Ishikawa (cell line): ENCODE results near the gene ATXN1.

ENCODE experiments used
- CEBPB ChIP-seq: IDR thresholded peaks from 2 replicates; pipeline ENCODE4 v1.6.1; 2012
- CREB1 ChIP-seq: IDR thresholded peaks from 2 replicates; pipeline ENCODE4 v1.6.1; 2012; ENCODE audit warnings: low read depth
- EGR1 ChIP-seq: IDR thresholded peaks from 2 replicates; pipeline ENCODE4 v1.6.1; 2012
- EP300 ChIP-seq: IDR thresholded peaks from 2 replicates; pipeline ENCODE4 v1.6.1; 2012; ENCODE audit warnings: borderline replicate concordance
- FOXM1 ChIP-seq: IDR thresholded peaks from 2 replicates; pipeline ENCODE4 v1.6.1; 2012; ENCODE audit warnings: low read depth, borderline replicate concordance
- NFIC ChIP-seq: IDR thresholded peaks from 2 replicates; pipeline ENCODE4 v1.6.1; 2012
- RAD21 ChIP-seq: IDR thresholded peaks from 2 replicates; pipeline ENCODE4 v1.6.1; 2012; ENCODE audit warnings: low read depth
- TAF1 ChIP-seq: IDR thresholded peaks from 2 replicates; pipeline ENCODE4 v1.6.1; 2012; ENCODE audit warnings: low read depth, mild to moderate bottlenecking
- TCF12 ChIP-seq: IDR thresholded peaks from 2 replicates; pipeline ENCODE4 v1.6.1; 2012; ENCODE audit warnings: low read depth
- TEAD4 ChIP-seq: IDR thresholded peaks from 2 replicates; pipeline ENCODE4 v1.6.1; 2012
- YY1 ChIP-seq: IDR thresholded peaks from 2 replicates; pipeline ENCODE4 v1.6.1; 2012; ENCODE audit warnings: low read depth
- ZBTB7A ChIP-seq: IDR thresholded peaks from 2 replicates; pipeline ENCODE4 v1.6.1; 2012; ENCODE audit warnings: low read depth
- TF ChIP-seq, protein P1 (sequence below): IDR thresholded peaks from 2 replicates; pipeline ENCODE4 v1.6.1; 2012; ENCODE audit warnings: low read depth, mild to moderate bottlenecking
- TF ChIP-seq, protein P2 (sequence below): IDR thresholded peaks from 2 replicates; pipeline ENCODE4 v1.6.1; 2012
- TF ChIP-seq, protein P3 (sequence below): IDR thresholded peaks from 2 replicates; pipeline ENCODE4 v1.6.1; 2012

ATXN1 gene

DNA sequence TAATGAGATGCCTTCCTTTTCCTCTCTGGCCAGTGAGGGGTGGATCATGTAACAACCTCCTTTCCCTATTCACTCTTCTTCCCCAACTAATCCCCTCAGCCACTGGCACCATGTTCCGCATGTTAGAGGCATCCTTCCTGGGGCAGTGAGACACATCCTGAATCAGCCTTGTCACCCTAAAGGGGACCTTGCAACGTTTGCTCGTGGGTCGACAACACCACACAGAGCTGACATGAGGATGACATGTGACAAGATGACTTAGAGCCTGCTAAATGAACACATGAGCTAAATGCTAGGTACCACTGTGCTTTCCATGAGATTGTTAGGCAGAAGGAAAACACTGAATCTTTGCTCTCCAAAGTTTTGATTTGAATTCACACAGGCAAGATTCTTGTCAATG is 129.2 kb downstream of the ATXN1 start:
- TF ChIP-seq, protein P1, sequence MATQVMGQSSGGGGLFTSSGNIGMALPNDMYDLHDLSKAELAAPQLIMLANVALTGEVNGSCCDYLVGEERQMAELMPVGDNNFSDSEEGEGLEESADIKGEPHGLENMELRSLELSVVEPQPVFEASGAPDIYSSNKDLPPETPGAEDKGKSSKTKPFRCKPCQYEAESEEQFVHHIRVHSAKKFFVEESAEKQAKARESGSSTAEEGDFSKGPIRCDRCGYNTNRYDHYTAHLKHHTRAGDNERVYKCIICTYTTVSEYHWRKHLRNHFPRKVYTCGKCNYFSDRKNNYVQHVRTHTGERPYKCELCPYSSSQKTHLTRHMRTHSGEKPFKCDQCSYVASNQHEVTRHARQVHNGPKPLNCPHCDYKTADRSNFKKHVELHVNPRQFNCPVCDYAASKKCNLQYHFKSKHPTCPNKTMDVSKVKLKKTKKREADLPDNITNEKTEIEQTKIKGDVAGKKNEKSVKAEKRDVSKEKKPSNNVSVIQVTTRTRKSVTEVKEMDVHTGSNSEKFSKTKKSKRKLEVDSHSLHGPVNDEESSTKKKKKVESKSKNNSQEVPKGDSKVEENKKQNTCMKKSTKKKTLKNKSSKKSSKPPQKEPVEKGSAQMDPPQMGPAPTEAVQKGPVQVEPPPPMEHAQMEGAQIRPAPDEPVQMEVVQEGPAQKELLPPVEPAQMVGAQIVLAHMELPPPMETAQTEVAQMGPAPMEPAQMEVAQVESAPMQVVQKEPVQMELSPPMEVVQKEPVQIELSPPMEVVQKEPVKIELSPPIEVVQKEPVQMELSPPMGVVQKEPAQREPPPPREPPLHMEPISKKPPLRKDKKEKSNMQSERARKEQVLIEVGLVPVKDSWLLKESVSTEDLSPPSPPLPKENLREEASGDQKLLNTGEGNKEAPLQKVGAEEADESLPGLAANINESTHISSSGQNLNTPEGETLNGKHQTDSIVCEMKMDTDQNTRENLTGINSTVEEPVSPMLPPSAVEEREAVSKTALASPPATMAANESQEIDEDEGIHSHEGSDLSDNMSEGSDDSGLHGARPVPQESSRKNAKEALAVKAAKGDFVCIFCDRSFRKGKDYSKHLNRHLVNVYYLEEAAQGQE = no peak
- TF ChIP-seq, protein P2, sequence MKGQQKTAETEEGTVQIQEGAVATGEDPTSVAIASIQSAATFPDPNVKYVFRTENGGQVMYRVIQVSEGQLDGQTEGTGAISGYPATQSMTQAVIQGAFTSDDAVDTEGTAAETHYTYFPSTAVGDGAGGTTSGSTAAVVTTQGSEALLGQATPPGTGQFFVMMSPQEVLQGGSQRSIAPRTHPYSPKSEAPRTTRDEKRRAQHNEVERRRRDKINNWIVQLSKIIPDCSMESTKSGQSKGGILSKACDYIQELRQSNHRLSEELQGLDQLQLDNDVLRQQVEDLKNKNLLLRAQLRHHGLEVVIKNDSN = no peak
- TF ChIP-seq RAD21 (no peak), CREB1 (no peak), TEAD4 (no peak), CEBPB (no peak), EGR1 (no peak), FOXM1 (no peak), YY1 (no peak), TCF12 (no peak), TAF1 (no peak), EP300 (no peak), ZBTB7A (no peak)
- TF ChIP-seq, protein P3, sequence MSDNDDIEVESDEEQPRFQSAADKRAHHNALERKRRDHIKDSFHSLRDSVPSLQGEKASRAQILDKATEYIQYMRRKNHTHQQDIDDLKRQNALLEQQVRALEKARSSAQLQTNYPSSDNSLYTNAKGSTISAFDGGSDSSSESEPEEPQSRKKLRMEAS = no peak

DNA sequence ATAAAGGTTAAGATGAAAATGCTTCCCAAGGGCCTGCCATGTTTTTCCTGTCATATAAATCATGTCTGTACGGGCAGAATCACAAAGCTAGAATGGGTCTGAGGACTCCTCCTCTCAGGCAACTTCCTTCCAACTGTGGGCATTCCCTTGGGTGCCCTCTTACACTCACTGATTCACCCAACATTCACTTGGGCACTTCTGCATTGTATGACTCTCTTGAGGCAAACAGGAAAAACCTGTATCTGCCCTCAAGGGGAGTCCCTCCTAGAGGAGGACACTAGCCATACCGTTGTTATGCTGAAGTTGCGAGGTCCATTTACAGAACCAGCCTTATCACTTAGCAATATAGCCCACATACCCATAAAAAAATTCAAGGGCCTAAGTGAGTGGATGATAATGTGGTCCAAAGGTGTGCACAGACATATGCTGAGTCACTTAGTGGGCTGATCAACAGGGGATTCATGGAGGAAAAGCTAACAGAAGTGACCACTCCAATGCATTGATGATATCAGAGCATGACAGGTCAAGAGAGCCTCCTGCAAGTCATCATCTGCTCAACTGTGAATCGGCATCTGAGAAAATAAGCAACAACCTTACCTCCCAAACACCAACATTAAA is 131.1 kb downstream of the ATXN1 start:
- TF ChIP-seq EGR1 (no peak), ZBTB7A (no peak), TEAD4 (no peak), NFIC (no peak), TCF12 (no peak), CREB1 (no peak)
- TF ChIP-seq, protein P3 = no peak

DNA sequence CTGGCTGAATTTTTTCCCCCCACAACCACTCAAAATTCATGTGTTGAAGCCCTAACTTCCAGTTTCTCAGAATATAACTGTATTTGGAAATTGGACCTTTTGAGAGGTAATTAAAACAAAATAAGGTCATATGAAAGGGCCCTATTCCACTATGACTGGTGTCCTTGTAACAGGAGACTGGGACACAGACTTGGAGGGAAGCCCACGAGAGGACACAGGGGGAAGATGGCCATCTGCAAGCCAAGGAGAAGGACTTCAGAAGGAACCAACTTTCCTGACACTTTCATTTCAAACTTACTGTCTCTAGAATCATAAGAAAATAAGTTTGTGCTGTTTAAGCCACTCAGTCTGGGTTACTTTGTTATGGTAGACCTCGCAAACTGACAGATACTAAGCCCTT is 134.6 kb downstream of the ATXN1 start:
- TF ChIP-seq, protein P3 = no peak
- TF ChIP-seq CREB1 (no peak), ZBTB7A (no peak), EGR1 (no peak), YY1 (no peak), TAF1 (no peak), TCF12 (no peak), FOXM1 (no peak), NFIC (no peak), CEBPB (no peak), RAD21 (no peak)
- TF ChIP-seq, protein P1 = no peak
- TF ChIP-seq, protein P2 = no peak

DNA sequence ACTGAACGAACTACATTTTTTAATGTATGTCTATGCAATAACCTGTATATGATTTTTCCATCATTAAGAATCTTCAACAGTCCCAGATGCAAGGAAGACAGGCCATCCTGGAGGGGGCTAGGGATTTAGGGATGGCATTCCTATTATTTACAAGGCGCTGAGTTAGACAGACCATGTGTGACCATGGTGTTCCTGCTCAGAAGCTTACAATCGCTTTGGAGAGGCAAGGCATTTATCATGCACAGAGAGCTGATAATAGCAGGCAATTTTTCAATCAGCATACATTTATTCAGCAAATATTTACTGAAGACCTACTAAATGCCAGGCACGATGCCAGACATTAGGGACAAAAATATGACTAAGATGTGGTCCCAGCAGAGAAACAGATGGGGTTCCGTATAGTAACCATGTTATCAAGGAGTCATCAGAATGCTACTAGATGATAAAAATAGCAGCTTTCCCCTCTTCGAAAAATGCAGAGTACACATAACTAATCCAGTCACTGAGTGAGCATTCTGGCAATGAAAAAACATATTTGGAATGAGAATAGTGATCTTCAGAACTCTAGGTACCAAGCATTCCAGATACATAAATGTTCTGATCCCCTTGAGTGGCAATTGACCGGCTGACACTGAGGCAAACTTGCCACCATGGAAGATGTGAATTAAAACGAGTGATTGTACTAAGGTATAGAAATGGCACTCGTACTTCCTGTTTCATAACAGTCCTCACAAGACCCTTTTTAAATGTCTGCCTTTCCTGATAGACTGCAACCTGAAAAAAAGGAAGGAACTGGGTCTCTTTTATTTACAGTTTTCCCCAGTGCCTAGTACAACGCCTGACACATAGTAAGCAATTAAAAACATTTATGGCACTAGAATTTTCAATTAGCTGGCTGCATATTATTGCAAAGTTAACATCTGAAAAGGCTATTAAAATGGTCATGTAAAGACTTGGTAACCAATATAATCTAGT is 135.7 kb downstream of the ATXN1 start:
- no peak for TF ChIP-seq TCF12
- no peak for TF ChIP-seq NFIC
- TF ChIP-seq EP300 = no peak
- no peak for TF ChIP-seq TEAD4
- TF ChIP-seq CREB1 = no peak
- TF ChIP-seq CEBPB = no peak
- TF ChIP-seq YY1 = no peak
- TF ChIP-seq FOXM1 = no peak
- TF ChIP-seq, protein P3 = no peak
- TF ChIP-seq, protein P1 = no peak
- TF ChIP-seq, protein P2 = no peak
- TF ChIP-seq TAF1 = no peak
- TF ChIP-seq EGR1 = no peak
- TF ChIP-seq RAD21 = no peak
- TF ChIP-seq ZBTB7A = no peak
